COLO668 (cell line): Measurements from ENCODE around the gene FNBP1.

Experiments used
- DNase-seq: peaks from one replicate; lab custom pipeline; 2025; ENCODE audit not compliant: unreplicated experiment; lab: John Stamatoyannopoulos, UW

FNBP1 gene

DNA sequence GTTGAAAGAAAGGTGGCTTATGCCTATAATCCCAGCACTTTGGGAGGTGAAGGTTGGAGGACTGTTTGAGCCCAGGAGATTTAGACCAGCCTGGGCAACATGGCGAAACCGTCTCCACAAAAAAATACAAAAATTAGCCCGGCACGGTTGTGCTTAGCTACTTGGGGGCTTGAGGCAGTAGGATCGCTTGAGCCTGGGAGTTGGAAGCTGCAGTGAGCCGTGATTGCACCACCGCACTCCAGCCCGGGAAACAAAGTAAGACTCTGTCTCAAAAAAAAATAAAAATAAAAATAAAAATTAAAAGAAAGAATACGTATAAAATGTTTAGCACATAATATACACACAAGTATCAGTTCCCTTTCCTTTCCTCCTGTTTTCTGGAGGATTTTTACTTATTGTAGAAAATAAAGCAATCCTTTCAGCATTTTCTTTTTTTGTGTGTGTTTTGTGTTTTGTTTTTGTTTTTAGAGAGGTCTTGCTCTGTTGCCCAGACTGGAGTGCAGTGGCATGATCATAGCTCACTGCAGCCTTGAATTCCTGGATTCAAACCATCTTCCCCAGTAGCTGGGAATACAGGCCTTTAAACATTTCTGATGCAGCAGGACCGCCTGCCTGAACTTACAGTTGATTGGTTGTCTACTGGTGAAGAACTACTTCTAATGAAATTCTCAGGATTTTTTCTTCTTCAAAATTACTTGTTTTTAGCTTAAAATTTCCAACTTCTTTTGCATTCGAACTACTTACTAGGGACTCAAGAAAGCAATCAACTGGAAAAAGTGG is 6.6 kb upstream of the FNBP1 start:
- no peak for DNase-seq

DNA sequence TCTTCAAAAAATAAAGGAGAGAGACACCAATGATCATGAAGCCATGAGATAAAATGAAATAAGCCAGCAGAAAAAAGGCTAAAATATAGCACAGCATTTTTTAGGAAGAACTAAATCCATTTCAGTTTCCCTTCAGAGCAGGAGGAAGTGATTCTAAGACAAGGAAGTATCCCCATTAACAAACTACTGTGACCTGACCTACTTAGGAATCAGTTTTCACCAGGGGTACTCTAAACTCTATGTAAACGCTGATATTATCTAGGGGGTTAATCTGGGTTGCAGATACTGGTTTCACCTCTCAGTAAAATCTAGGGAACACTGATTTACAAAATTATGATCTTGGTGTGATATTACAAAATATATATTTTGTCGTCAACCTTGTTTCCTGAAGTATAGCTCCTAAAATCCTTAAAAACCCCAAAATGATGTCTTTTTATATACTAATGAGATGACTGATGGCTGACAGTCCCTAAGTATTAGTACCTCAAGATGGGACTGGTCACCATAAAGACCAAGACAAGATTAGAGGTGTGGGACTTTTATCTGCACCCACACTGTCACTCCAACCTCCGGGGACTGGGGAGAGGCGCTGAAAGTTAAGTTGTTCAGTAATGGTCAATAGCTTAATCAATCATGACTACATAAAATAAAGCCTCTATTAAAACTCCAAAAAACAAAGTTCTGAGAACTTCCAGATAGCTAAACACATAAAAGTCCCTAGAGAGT is 2.9 kb upstream of the FNBP1 start:
- DNase-seq = no peak

DNA sequence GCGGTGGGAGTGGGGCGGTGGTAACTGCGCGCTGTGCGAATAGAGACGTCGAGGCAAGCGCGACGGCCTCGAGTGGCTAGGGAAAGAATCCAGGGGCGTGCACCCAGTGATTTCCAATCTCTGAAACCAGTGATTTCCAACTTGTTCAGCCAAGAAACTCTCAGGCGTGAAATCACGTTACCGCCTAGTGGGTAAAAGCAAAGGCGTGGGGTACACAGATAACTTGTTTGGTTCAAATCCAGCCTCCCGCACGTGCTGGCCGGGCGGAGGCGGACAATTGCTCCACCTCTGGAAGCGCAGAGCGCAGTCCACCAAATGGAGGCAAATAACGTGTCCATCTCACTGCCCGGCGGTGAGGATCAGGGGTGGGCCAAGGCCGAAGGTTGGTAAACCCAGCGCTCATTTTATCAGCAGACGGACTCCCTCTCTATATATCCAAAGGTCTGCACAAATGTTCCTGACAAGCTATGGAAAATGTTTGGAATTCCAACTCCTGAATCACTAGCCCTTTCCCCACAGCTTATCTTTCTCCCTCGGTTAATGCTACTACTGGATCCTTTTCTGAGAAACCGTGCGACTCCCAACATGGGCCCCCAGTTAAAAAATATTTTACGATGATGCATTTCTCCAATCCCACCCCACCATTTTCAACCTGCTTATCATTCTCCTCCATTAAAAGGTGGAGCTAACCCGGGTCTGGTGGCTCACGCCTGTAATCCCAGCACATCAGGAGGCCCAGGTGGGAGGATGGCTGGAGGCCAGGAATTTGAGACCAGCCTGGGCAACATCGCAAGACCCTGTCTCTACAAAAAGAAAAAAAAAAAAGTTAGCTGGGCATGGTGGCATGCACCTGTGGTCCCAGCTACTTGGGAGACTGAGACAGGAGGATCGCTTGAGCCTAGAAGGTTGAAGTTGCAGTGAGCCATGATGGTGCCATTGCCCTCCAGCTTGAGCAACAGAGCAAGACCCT is 950 bp upstream of the FNBP1 start:
- DNase-seq = no peak

DNA sequence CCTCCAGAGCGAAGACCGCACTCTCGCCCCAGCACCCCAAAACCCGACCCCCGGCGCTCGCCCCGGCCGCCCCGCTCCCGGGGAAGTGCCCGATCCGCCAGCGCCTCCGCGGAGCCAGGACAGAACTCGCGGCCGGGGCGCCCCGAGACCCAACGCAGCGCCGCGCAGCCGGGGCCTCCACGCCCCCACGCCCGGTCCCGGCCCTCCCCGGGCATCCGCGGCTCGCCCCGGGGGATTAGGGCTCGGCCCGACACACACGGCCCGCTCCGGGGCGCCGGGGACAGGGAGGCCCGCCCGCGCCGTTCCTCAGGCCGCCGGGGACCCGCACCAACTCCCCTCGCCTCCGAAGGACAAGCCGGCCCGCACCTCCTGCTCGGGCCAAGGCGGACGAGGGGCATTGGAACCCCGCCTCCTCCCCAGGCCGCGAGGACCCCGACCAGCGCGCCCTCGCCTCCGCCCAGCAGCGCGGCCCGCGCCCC is 544 bp downstream of the FNBP1 start:
- DNase-seq = peak; percentile 8

DNA sequence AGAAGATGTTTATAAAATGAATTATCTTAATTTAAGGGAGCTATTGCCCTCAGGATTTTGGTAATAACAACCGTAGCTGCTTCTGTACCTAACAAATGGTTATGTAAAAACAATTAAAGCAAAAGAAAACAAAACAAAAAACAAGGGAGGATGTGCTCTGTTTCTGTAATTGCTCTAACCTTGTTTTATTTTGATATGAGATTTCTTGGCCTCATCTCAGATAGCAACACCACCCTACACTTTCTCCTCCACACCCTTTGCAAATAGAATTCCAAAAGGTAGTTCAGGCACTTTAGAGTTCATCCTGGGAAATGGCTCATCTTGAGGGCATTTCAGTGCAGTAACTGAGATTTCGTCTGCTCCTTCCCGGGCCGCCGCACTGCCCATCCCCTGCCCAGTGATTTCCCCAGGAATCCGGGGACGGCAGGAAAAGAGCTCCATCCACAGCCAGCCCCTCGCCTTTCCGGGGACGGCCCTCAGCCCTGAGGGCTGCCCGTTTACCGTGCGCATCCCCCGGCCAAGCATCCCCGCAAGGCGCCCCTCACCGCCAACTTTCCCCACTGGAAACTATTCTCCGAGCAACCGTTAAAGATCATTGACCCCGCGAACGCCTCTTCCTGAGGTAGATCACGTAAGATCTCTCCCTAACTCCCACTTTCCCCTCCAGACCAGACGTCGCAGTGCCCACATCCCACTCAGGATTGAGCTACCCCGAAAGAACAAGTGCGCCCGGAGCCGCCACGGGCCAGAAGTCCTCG is 1.2 kb downstream of the FNBP1 start:
- no peak for DNase-seq

DNA sequence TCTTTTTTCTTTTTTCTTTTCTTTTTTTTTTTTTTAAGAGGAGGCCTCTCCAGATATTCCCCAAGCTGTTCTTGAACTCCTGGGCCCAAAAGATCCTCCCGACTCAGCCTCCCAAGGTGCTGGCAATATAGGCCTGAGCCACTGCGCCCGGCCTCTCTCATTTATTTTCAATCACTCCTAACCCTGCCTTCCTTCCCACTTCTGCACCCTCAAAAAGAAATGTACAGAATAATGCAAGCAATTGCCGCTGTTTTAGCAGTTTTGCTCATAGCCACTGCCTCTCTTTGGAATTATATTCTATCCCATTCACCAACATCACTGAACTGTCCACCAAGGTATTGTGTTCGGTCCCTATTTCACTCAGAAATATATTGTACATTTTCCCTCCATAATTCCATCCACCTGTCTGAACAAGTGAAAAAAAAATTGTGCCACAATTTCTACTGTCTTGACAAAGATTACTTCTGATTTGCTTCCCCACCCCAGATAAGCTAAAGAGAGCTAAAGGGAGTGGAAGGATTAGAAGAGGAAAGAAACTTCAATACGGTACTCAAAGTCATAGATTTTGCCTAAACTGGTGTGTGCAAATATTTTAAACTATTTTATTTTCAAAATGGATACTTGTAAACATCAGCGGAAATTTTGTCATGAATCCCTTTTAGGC is 1.9 kb downstream of the FNBP1 start:
- DNase-seq = no peak

DNA sequence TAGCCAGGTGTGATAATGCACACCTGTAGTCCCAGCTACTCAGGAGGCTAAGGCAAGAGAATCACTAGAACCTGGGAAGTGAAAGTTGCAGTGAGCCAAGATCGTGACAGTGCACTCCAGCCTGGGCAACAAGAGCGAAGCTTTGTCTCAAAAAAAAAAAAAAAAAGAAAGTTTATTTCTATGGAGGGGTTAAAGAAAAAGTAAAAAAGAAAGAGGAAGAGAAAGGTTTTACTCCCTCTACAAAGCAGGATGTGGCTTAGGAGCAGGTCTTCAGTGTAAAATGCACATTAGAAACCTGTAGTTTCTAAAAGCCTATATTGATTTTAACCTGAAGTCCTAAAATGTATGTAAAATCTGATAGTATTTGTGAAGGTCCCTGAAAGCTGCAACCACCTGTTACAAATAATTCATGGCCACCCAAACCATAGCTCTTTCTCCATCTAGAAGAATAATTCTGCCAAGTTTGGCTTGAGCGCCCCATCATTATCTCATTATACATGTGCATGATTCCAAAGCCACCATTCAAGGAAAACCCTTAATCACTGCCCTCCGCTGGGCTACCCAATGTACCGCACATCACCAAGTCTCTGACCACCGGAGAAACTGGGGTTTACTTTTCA is 3.4 kb downstream of the FNBP1 start:
- no peak for DNase-seq

DNA sequence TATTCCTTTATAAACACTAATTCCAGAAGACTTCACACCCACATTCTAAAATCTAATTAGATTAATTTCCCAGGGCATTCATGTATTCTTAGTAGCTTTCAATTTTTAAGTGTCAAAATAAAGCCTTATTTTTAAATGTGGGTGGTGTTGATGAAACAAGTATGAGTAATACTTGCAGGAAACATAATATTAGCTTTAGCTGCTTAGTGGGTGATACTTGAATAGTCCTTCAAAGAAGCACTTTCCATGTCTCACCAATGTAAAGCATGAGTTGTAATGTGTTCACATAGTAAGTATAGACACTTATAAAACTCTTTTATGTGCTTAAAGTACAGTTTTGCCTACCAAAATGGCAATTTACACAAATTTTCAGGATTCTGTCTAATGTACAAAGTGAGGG is 6.9 kb downstream of the FNBP1 start:
- no peak for DNase-seq

DNA sequence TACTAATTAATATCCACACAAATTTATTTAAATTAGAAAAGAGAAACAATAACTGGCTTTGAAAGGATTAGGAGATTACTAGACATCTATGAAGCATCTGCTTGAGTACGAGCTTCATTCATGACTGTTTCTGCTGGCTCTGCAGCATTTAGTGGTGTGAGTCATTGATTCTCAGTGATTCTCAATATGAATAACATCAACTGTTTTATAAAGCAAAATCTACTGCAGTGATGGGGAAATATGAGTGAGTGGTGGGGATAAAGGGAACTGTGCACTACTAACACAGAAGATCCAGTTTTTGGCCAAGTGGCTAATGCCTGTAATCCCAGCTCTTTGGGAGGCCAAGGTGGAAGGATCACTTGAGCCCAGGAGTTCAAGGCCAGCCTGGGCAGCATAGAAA is 8.4 kb downstream of the FNBP1 start:
- DNase-seq = no peak

DNA sequence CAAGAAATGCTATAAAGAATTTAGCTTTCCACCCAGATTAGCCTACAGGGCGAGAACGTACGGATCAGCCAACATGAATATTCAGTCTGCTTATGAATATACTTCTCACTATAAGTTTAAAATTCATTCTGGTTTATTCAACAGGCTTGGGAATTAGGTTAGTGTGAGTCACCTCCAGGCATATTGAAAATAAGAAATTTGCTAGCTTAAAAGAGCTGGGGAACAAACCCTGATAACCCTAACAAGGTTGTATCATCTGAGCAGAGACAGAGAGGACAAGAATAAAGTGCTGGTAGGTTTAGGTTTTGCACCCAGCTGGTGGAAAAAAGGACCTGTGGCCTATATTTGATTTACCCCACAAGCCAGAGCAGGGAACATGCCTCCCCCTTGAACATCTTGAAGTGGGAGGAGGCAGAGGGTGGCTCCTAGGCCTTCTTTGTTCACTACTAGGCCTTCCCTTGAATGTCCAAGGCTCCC is 12.3 kb downstream of the FNBP1 start:
- DNase-seq = no peak

DNA sequence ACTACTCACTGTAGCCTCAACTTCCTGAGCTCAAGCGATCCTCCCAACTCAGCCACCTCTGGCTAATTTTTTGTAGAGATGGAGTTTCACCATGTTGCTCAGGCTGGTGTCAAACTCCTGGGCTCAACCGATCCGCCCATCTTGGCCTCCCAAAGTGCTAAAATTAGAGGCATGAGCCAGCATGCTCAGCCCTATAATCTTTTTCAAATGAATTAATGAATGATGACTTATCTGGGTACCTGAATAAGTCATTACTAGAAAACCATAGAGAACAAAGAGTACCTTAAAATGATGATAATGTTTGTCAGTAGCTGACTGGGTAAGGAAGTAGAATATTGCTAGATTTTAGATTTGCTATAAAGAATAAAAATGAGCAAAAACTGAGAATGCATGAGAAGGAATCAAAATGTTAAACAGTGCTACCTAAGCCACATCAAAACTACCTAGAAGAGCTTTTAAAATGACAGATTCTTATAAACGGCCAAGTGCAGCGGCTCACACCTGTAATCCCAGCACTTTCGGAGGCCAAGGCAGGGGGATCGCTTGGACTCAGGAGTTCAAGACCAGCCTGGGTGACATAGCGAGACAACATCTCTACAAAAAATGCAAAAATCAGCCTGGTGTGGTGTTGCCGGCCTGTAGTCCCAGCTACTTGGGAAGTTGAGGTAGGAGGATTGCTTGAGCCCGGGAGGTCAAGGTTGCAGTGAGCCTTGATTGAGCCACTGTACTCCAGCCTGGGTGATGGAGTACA is 13.6 kb downstream of the FNBP1 start:
- DNase-seq = no peak

DNA sequence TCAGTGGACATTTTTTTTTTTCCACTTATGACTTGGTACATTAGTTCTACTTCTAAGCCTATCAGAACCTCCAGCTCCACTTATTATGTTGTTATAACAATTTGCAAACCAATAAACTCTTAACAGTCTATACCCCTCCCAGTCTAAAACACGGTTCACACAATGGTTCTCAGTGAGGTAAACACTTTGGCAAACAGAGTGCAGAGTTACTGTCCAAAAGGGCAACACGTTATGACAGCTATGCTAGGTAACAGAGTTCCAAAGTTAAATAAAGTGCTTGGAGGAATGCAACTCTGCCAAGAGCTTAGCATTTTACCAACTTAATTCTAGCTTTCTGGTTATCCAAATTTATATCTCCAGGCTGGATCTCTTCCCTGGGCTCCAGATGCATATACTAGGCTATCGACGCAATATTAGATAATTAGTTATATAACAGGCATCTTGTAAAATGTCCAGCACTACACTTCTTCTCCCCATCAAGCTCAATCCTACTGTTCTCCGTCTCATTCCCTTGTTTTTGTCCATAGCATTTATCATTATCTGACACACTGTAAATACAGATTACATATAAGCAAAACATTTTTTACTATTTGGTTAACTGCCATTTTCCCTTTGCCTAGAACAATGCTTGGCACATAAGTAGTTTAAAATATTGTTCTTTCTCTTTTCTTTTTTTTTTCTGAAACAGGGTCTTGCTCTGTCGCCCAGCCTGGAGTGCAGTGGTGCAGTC is 14.3 kb downstream of the FNBP1 start:
- DNase-seq = no peak

DNA sequence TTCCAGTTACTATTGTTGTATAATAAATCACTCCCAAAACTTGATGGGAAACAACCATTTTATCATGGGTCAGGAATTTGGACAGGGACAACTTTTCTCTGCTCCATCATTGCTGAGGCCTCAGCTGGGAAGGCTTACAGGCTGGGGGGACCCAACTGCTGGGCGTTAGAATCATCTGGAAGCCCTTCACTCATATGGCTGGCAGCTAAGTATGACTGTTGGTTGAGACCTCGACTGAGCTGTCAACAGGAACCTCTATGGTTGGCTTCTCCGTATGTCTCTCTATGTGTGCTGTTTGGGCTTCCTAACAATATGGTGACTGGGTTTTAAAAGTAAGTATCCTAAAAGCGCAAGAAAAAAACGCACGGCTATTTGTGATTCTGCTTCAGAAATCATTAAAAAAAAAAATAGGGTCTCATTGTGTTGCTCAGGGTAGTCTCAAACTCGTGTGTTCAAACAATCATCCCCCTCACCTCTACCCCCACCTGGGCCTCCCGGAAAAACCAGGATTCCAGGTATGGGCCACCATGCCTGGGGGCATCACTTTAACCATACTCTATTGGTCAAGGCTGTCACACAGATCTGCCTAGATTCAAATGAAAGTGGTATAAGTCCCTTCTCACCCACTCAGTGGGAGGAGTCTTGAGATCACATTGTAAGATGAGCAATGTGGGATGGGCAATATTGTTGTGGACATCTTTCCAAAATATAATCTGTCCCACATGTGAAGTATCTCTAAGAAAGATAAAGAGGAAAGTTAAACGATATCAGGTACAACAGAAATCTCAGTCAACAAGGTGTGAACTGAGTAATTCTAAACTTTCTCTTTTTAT is 15.2 kb downstream of the FNBP1 start:
- DNase-seq = no peak

DNA sequence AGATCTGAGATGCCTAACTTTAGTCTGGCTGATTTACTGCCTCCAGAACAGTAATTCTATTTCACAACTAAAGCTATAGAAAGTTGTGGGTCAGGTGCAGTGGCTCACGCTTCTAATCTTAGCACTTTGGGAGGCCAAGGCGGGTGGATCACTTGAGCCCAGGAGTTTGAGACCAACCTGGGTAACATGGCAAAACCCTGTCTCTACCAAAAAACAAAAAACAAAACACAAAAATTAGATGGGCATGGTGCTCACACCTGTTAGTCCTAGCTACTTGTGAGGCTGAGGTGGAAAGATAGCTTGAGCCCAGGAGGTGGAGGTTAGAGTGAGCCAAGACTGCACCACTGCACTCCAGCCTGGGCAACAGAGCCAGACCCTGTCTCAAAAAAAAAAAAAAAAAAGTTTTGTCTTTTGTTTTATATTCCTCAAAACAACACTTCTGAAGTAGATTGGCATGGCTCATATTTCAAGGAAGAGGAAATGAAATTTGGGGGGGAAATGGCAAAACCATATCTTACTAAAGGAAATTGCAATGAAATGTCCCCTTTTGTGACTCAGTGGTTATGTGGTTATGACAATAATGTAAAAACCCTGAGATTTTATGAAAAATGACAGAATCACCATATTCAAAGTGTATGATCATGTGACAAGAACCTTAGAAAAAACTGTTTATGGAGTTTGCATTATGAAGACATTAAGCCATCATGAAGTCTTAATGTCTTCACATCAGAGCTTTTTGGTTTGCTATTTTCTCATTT is 16.2 kb downstream of the FNBP1 start:
- no peak for DNase-seq

DNA sequence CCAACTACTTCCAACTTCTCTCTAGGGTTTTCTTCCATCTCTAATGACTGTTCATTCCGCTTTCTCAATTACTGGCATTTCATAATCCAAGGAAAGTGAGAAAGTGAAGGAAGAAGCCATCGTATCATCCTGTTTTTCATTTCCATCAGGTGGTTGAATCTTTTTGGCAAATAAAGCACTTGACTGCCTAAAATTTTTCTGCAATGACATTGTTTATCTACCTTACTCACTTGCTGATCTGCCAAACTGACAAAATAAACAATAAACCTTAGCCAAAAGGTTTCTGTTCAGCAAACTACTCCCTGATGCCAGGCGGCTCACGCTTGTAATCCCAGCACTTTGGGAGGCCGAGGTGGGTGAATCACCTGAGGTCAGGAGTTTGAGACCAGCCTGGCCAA is 18.4 kb downstream of the FNBP1 start:
- no peak for DNase-seq

DNA sequence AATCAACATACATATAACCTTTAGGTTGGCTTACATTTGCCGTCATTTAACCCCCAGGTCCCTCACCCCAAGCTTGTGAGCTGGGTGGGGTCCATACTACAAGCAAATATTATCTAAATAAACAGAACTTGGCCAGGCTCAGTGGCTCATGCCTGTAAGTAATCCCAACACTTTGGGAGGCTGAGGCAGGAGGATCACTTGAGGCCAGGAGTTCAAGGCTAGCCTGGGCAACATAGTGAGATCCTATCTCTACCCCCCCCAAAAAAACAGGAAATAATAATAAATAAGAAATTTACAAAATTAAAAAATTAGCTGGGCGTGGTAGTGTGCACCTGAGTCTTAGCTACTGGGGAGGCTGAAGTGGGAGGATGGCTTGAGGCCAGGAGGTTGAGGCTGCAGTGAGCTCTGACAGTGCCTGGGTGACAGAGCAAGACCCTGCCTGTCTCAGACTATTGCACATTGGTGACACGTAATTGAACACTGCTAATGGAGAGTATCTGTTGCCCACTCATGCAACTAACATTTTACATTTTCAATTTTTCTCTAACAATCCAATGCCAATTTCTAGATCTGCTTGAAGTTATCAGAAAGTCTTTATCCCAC is 18.9 kb downstream of the FNBP1 start:
- no peak for DNase-seq
